Testis (tissue), 2 donors: Measurements from ENCODE around the gene KIAA1958.

Source experiments
- POLR2A ChIP-seq: fragments of 450-650 bp; IDR thresholded peaks from one replicate; pipeline ENCODE4 v1.6.1; 2017; ENCODE audit warnings: antibody characterized with exemption, mild to moderate bottlenecking, moderate library complexity
- TF ChIP-seq, protein P1 (sequence below), 3 experiments: fragments of 450-650 bp in 2 of 3; fragments of 200-600 bp in 1 of 3; sonication (generic) in 1 of 3; IDR thresholded peaks; one replicate each; pipeline ENCODE4 v1.5.1; 2016 to 2019; ENCODE audit warnings: antibody characterized with exemption in 3 of 3, mild to moderate bottlenecking in 2 of 3, moderate library complexity in 1 of 3

DNA sequence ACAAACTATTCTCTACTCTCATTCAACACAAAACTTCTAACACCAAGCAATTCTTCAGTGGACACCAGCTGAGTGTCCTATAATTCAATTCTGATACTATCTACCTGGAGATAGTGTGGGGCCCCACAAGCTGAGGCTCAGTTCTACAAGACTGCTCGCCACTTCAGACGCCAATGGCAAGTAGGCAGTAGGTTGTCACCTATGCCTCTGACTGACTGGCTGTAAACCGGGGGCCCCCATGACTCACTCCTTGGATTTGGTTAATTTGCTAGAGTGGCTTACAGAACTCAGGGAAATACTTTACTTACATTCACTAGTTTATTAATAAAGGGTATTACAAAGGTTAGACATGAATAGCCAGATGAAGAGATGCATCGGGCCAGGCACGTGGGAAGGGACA is 209.8 kb downstream of the KIAA1958 start:
- TF ChIP-seq, protein P1, sequence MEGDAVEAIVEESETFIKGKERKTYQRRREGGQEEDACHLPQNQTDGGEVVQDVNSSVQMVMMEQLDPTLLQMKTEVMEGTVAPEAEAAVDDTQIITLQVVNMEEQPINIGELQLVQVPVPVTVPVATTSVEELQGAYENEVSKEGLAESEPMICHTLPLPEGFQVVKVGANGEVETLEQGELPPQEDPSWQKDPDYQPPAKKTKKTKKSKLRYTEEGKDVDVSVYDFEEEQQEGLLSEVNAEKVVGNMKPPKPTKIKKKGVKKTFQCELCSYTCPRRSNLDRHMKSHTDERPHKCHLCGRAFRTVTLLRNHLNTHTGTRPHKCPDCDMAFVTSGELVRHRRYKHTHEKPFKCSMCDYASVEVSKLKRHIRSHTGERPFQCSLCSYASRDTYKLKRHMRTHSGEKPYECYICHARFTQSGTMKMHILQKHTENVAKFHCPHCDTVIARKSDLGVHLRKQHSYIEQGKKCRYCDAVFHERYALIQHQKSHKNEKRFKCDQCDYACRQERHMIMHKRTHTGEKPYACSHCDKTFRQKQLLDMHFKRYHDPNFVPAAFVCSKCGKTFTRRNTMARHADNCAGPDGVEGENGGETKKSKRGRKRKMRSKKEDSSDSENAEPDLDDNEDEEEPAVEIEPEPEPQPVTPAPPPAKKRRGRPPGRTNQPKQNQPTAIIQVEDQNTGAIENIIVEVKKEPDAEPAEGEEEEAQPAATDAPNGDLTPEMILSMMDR (IDR thresholded peaks at IDR 0.05): no peak
- TF ChIP-seq POLR2A: no peak
